Osteocyte (in vitro differentiated cells): ENCODE results near the gene VWA5B1. TPM values are rescaled to one million over a fixed set of nuclear protein-coding genes. Genes with fewer than 3 reads are reported as not detected.

Experiments used
- DNase-seq: peaks from one replicate; pipeline ENCODE4 v3.0.0; 2021; ENCODE audit warnings: mixed read lengths; ENCODE audit not compliant: unreplicated experiment; ENCODE audit errors: extremely low spot score
- H3K27ac Mint-ChIP-seq: one replicate; pipeline ENCODE4 v1.8.0; 2021; ENCODE audit warnings: mild to moderate bottlenecking, mixed read lengths; ENCODE audit not compliant: unreplicated experiment
- H3K27me3 Mint-ChIP-seq: one replicate; pipeline ENCODE4 v1.8.0; 2021; ENCODE audit warnings: mixed read lengths; ENCODE audit not compliant: unreplicated experiment
- H3K36me3 Mint-ChIP-seq: one replicate; pipeline ENCODE4 v1.8.0; 2021; ENCODE audit warnings: mixed read lengths; ENCODE audit not compliant: unreplicated experiment
- H3K4me1 Mint-ChIP-seq: one replicate; pipeline ENCODE4 v1.8.0; 2021; ENCODE audit warnings: mixed read lengths; ENCODE audit not compliant: unreplicated experiment
- H3K4me3 Mint-ChIP-seq: one replicate; pipeline ENCODE4 v1.8.0; 2021; ENCODE audit warnings: mild to moderate bottlenecking, moderate library complexity, mixed read lengths; ENCODE audit not compliant: unreplicated experiment
- H3K9me3 Mint-ChIP-seq: one replicate; pipeline ENCODE4 v1.8.0; 2021; ENCODE audit warnings: mixed read lengths; ENCODE audit not compliant: unreplicated experiment
- CTCF ChIP-seq: fragments of 200-600 bp; sonication (generic); IDR thresholded peaks from 2 replicates; pipeline ENCODE4 v1.5.0; 2021; ENCODE audit warnings: antibody characterized with exemption, mild to moderate bottlenecking, moderate library complexity
- total RNA-seq: library from RNA; stranded (reverse); gene quantifications from 2 replicates; pipeline ENCODE4 v1.2.1, GENCODE V29; 2021

The VWA5B1 gene
- total RNA-seq, 1 donor from 2014 or later = not detected

DNA sequence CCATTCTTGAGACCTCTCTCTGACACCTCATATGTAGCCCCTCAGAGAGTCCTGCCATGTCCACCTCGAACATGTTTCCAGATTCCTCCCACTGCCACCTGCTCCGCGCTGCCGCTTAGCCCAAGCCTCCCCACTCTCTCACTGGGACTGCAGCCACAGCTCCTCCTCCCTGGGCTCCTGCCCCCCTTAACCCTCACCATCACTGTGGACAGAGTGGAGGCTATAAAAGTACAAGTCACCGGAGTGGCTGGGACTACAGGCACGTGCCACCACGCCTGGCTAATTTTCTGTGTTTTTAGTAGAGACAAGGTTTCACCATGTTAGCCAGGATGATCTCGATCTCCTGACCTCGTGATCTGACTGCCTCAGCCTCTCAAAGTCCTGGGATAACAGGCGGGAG is 77.0 kb downstream of the VWA5B1 start:
- Mint-ChIP-seq H3K9me3 (no peaks in the 10 kb centered on the region), H3K27ac (no peak overlapping the region), H3K4me1 (peaks cover 4% of the 10 kb centered on the region), H3K4me3 (no peak overlapping the region), H3K36me3 (no peaks in the 10 kb centered on the region), H3K27me3 (peaks cover 52% of the 10 kb centered on the region)
- no peak for DNase-seq
- TF ChIP-seq CTCF = no peak

DNA sequence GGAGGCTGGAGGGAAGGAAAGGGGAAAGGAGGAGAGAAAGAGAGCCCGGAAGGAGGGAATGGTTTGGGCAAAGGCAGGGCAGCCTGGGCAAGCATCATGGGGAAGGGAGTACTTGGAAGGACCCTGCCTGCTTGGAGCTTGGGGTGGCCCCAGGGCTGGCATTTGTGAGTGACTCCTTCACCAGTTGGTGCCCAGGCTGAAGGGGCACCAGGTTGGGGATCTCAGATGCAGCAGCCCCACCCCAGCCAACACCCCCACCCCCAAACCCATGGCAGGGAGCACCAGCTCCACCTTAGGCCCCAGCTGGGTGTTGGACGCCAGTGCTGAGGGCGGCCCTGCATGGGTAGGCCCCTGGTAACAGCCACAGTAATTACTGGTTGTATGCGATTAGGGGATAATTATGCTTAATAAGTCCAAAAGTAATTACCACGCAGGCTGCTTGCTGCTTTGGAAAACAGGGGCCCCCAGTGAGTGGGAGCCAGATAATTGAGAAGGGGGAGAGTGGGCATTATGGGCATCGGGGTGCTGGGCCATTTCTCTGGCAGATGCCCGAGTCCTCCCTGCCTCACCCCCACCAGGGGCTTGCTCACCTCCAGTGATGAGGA is 78.3 kb downstream of the VWA5B1 start:
- H3K27me3 Mint-ChIP-seq = peaks cover 53% of the 10 kb centered on the region
- no peaks in the 10 kb centered on the region for H3K9me3 Mint-ChIP-seq
- DNase-seq = no peak
- H3K4me3 Mint-ChIP-seq = no peak overlapping the region
- H3K4me1 Mint-ChIP-seq = peaks cover 4% of the 10 kb centered on the region
- no peak overlapping the region for H3K27ac Mint-ChIP-seq
- H3K36me3 Mint-ChIP-seq = no peaks in the 10 kb centered on the region
- no peak for TF ChIP-seq CTCF

DNA sequence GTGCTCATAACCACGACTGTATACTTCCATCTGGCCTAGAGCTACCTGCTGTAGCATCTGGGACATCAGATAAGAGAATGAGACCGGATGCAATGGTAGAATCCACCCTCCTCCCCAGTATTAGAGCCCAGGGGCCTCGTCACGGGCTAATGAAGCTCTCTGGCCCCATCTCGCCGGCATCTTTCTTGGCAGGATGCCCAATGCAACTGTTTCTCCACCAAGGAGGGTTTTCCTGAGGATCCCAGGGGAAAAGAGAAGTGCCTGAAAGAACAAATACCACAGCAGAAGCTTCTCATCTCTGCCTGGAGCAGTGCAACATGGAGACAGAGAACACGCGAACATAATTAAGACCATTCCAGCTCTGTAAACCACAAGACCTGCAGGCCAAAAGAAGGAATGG is 80.0 kb downstream of the VWA5B1 start:
- Mint-ChIP-seq H3K27me3 (peaks cover 38% of the 10 kb centered on the region), H3K27ac (no peak overlapping the region), H3K4me1 (peaks cover 4% of the 10 kb centered on the region), H3K9me3 (no peaks in the 10 kb centered on the region), H3K36me3 (no peaks in the 10 kb centered on the region), H3K4me3 (no peak overlapping the region)
- TF ChIP-seq CTCF = no peak
- no peak for DNase-seq

DNA sequence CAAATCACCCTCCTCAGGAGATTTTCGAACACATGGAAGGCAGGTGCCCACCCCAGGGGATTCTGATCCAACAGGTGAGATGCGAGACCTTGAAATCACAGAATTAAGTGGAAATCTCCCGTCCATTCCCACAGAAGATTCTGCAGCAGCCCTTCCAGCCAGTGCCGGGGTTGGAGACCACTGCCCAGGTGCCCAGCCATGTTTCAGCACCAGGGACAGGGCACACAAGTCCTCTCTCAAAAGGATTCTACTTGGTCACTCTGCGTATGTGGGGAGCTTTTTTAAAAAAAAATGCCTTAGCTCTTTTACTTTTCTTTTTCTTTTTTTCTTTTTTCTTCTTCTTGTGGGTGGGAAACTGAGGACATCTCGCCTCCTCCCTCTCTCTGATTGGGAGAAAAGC is 80.7 kb downstream of the VWA5B1 start:
- no peaks in the 10 kb centered on the region for H3K9me3 Mint-ChIP-seq
- H3K4me3 Mint-ChIP-seq = no peak overlapping the region
- no peak overlapping the region for H3K27ac Mint-ChIP-seq
- no peaks in the 10 kb centered on the region for H3K36me3 Mint-ChIP-seq
- no peak for TF ChIP-seq CTCF
- DNase-seq = no peak
- H3K27me3 Mint-ChIP-seq = peaks cover 37% of the 10 kb centered on the region
- H3K4me1 Mint-ChIP-seq = peaks cover 4% of the 10 kb centered on the region

DNA sequence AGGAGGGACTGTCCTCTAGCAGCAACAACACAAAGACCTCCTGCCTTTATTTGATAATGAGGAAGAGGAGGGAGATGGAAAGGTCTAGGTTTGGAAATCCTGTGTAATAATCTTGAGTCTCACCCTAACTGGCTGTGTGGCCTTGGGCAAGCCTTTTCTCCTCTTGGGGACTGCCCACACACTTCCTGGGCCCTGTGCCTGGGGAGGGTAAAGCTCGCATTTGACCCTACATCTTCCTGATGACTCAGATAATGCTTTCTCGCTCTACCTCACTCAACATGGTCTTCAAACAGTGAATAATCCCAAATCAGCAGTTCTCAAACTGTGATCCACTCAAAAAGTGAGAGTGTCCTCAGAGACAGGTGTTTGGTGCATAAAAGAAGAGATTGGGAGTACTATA is 81.2 kb downstream of the VWA5B1 start:
- H3K4me3 Mint-ChIP-seq = no peak overlapping the region
- H3K9me3 Mint-ChIP-seq = no peaks in the 10 kb centered on the region
- H3K27ac Mint-ChIP-seq = no peak overlapping the region
- TF ChIP-seq CTCF = no peak
- peaks cover 37% of the 10 kb centered on the region for H3K27me3 Mint-ChIP-seq
- no peaks in the 10 kb centered on the region for H3K36me3 Mint-ChIP-seq
- DNase-seq = no peak
- H3K4me1 Mint-ChIP-seq = peaks cover 4% of the 10 kb centered on the region
